ENCODE results near the gene DHODH.

DNA sequence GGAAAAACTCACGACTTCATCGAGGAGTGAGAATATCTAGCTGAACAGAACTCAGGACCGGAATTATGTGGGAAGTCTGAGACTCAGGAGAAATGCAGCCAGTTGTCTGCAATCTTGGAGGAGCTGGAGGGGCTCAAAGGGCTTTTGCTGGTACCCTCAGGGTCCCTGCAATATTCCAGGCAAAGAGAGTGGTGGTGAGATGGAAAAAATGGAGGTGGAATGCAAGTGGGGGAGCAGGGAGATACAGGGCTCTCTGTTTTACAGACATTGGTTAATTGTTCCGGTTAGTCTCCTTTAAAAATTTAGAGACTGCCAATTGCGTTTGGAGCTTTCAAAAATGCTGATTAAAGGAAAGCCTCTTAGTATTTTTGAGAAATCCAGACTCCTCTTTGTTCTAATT lies 27.6 kb downstream of the DHODH start:
- no peak for TF ChIP-seq POLR2AphosphoS5 (IDR thresholded peaks at IDR 0.05)
- TF ChIP-seq, protein P1, sequence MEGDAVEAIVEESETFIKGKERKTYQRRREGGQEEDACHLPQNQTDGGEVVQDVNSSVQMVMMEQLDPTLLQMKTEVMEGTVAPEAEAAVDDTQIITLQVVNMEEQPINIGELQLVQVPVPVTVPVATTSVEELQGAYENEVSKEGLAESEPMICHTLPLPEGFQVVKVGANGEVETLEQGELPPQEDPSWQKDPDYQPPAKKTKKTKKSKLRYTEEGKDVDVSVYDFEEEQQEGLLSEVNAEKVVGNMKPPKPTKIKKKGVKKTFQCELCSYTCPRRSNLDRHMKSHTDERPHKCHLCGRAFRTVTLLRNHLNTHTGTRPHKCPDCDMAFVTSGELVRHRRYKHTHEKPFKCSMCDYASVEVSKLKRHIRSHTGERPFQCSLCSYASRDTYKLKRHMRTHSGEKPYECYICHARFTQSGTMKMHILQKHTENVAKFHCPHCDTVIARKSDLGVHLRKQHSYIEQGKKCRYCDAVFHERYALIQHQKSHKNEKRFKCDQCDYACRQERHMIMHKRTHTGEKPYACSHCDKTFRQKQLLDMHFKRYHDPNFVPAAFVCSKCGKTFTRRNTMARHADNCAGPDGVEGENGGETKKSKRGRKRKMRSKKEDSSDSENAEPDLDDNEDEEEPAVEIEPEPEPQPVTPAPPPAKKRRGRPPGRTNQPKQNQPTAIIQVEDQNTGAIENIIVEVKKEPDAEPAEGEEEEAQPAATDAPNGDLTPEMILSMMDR (IDR thresholded peaks at IDR 0.05) = no peak

Measured in transverse colon (tissue), 4 donors.